HAP-1 (cell line): ENCODE data around the gene OTOG.

ENCODE experiments used
- DNase-seq, 2 experiments: peaks; one replicate each; pipeline ENCODE4 v3.0.0-alpha.2; 2016 to 2020; ENCODE audit warnings: low spot score in 2 of 2
- H3K27me3 ChIP-seq: fragments of 250-450 bp; sonication (Bioruptor Pico); 2 replicates; pipeline ENCODE4 v1.5.1; 2020; ENCODE audit warnings: low read depth, mild to moderate bottlenecking, moderate library complexity
- H3K36me3 ChIP-seq: fragments of 250-450 bp; sonication (Bioruptor Pico); replicated peaks from 2 replicates; pipeline ENCODE4 v1.5.1; 2020; ENCODE audit warnings: mild to moderate bottlenecking
- H3K4me1 ChIP-seq: fragments of 250-450 bp; sonication (Bioruptor Pico); 2 replicates; pipeline ENCODE4 v1.5.1; 2020; ENCODE audit warnings: mild to moderate bottlenecking
- H3K4me3 ChIP-seq: fragments of 250-450 bp; sonication (Bioruptor Pico); 2 replicates; pipeline ENCODE4 v1.5.1; 2020; ENCODE audit warnings: mild to moderate bottlenecking, moderate library complexity
- H3K9me3 ChIP-seq: fragments of 250-450 bp; sonication (Bioruptor Pico); 2 replicates; pipeline ENCODE4 v1.5.1; 2020; ENCODE audit warnings: mild to moderate bottlenecking, moderate library complexity
- in situ Hi-C: fragments of 300-500 bp; cut with MboI; formaldehyde crosslinking; loops from 3 replicates; pipeline ENCODE4 v1.14.3; 2020; ENCODE audit warnings: low sequenced_read_pairs, inconsistent platforms, mixed read lengths

The OTOG gene

DNA sequence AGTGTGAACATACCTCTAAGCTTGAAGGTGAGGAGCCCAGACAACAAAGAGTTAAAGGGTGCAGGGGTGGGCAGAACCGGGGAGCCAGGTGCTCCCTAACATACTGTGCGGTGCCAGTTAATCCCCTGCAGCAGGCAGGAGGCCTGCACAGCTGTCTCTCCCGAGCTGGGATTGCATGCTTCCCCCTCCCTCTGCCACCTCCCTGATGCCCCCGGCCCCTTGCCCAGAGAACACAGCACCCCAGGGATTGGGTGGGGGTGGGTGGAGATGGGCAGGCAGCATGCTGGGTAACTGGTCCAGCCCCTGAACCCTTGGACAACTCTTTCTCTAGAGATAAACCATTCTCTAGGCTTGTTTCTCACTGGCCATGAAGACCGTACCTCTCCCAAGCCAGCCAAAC lies 104.6 kb downstream of the OTOG start:
- in situ Hi-C loops, result no loop called here
- H3K4me3 ChIP-seq, result no peak overlapping the region
- no peaks in the 10 kb centered on the region for H3K36me3 ChIP-seq
- no peak for DNase-seq
- H3K9me3 ChIP-seq, result 0 out of 2 replicates have a peak, but pooled peaks cover 7% of the 10 kb centered on the region
- no peaks in the 10 kb centered on the region; the same call in none of the 2 replicates for H3K4me1 ChIP-seq
- no peaks in the 10 kb centered on the region; the same call in 1 of the 2 replicates for H3K27me3 ChIP-seq

- DNase-seq, result no peak
- H3K27me3 ChIP-seq, result no peaks in the 10 kb centered on the region; the same call in 1 of the 2 replicates
- no peaks in the 10 kb centered on the region; the same call in none of the 2 replicates for H3K4me1 ChIP-seq
- in situ Hi-C loops, result no loop called here
- H3K9me3 ChIP-seq, result 0 out of 2 replicates have a peak, but pooled peaks cover 7% of the 10 kb centered on the region
- H3K4me3 ChIP-seq, result no peak overlapping the region
- no peaks in the 10 kb centered on the region for H3K36me3 ChIP-seq
Observed at GRCh38 chr11:17652556-17652955, 105.5 kb downstream of the OTOG start.

DNA sequence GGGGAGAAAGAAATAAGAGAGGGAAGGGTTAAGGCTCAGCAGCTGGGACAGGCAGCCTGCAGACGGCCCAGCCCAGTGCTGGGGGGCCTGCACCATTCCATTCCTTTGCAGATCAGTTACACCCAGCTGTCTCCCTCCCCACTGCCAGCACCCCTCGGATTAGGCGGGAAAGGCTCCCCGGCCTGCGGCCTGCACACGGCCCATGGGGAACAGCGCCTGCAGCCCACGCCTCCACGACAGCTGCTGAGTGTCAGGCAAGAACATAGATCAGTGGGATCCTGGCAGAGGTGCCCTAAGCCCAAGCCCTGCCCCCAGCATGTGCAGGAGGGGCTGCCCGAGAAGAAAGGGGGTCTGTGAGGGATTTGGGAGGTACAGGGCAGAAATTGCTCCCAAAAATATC lies 106.6 kb downstream of the OTOG start:
- in situ Hi-C loops, result no loop called here
- H3K9me3 ChIP-seq, result 0 out of 2 replicates have a peak, but pooled peaks cover 4% of the 10 kb centered on the region
- DNase-seq, result no peak
- no peak overlapping the region for H3K4me3 ChIP-seq
- no peaks in the 10 kb centered on the region for H3K36me3 ChIP-seq
- no peaks in the 10 kb centered on the region; the same call in 1 of the 2 replicates for H3K27me3 ChIP-seq
- H3K4me1 ChIP-seq, result no peaks in the 10 kb centered on the region; the same call in none of the 2 replicates

- no peak for DNase-seq
- in situ Hi-C loops, result no loop called here
Observed at GRCh38 chr11:17655682-17656081, 108.6 kb downstream of the OTOG start.

GRCh38 chr11:17658211-17658610 lies 111.2 kb downstream of the OTOG start:
- H3K36me3 ChIP-seq, result no peaks in the 10 kb centered on the region
- H3K4me1 ChIP-seq, result no peaks in the 10 kb centered on the region
- in situ Hi-C loops, result no loop called here
- no peaks in the 10 kb centered on the region; the same call in 1 of the 2 replicates for H3K27me3 ChIP-seq
- 0 out of 2 replicates have a peak, but pooled peaks cover 4% of the 10 kb centered on the region for H3K9me3 ChIP-seq
- DNase-seq, result no peak
- no peak overlapping the region for H3K4me3 ChIP-seq

More at GRCh38 chr11:17655682-17656081, 108.6 kb downstream of the OTOG start:
- H3K36me3 ChIP-seq, result no peaks in the 10 kb centered on the region
- no peaks in the 10 kb centered on the region; the same call in 1 of the 2 replicates for H3K4me1 ChIP-seq
- no peaks in the 10 kb centered on the region; the same call in 1 of the 2 replicates for H3K27me3 ChIP-seq
- H3K4me3 ChIP-seq, result no peak overlapping the region
- 0 out of 2 replicates have a peak, but pooled peaks cover 4% of the 10 kb centered on the region for H3K9me3 ChIP-seq

GRCh38 chr11:17668166-17668565 lies 121.1 kb downstream of the OTOG start:
- H3K27me3 ChIP-seq, result peaks cover 4% of the 10 kb centered on the region; the same call in 1 of the 2 replicates
- no peaks in the 10 kb centered on the region for H3K36me3 ChIP-seq
- in situ Hi-C loops, result no loop called here
- H3K4me1 ChIP-seq, result no peaks in the 10 kb centered on the region
- H3K4me3 ChIP-seq, result no peak overlapping the region
- no peaks in the 10 kb centered on the region for H3K9me3 ChIP-seq
- no peak for DNase-seq

GRCh38 chr11:17672469-17672868 lies 125.4 kb downstream of the OTOG start:
- Histone ChIP-seq H3K9me3 (0 out of 2 replicates have a peak, but pooled peaks cover 2% of the 10 kb centered on the region), H3K4me3 (no peak overlapping the region), H3K4me1 (no peaks in the 10 kb centered on the region), H3K27me3 (peaks cover 5% of the 10 kb centered on the region), H3K36me3 (no peaks in the 10 kb centered on the region)
- no peak for DNase-seq
- in situ Hi-C loops, result no loop called here

DNA sequence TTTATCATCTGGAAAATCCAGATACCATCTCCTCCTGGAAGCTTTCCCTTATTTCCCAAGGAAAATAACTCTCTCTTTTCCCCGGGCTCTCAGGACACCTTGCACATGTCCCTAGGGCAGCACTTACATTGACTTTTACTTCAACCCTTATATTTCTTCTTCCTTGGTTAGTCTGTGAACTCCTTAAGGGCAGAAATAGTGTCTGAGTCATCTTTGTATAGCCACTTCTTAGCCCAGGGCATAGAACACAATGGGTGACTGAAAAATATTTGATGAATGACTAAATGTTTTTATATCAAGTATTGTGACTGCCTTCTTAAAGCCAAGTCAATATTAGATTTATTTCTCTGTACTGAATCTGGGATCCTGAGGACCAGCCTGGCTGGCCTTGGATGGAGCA lies 126.9 kb downstream of the OTOG start:
- in situ Hi-C loops, result no loop called here
- DNase-seq, result no peak
- Histone ChIP-seq H3K4me1 (no peaks in the 10 kb centered on the region), H3K9me3 (0 out of 2 replicates have a peak, but pooled peaks cover 3% of the 10 kb centered on the region), H3K27me3 (peaks cover 12% of the 10 kb centered on the region), H3K4me3 (no peak overlapping the region), H3K36me3 (no peaks in the 10 kb centered on the region)

GRCh38 chr11:17682848-17683247 lies 135.8 kb downstream of the OTOG start:
- in situ Hi-C loops, result no loop called here
- Histone ChIP-seq H3K9me3 (no peaks in the 10 kb centered on the region), H3K4me1 (no peaks in the 10 kb centered on the region), H3K36me3 (no peaks in the 10 kb centered on the region), H3K4me3 (no peak overlapping the region), H3K27me3 (peaks cover 45% of the 10 kb centered on the region)
- no peak for DNase-seq

GRCh38 chr11:17683377-17684161 lies 136.5 kb downstream of the OTOG start:
- DNase-seq, result no peak
- H3K36me3 ChIP-seq, result no peaks in the 10 kb centered on the region
- no peaks in the 10 kb centered on the region for H3K9me3 ChIP-seq
- peaks cover 44% of the 10 kb centered on the region for H3K27me3 ChIP-seq
- H3K4me3 ChIP-seq, result no peak overlapping the region
- H3K4me1 ChIP-seq, result no peaks in the 10 kb centered on the region
- in situ Hi-C loops, result no loop called here

DNA sequence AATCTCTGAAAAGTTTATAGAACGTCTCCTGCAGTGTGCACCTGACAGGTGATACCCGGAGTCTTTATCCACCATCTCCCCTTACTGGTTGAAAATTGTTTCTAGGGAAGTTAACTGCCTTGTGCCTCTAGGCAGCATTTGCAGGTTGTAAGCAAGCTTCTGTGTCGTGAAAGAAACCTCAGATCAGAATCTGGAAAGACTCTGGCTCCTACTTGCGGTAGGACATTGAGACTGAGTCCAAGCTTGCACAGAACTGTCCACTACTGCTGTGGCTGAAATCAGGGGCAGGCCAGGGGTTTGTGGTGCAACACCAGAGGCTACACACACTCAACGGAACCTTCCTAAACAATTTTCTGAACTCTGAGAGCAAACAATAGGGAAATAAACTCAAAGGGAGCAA lies 137.5 kb downstream of the OTOG start:
- Histone ChIP-seq H3K4me1 (no peaks in the 10 kb centered on the region), H3K4me3 (no peak overlapping the region), H3K9me3 (no peaks in the 10 kb centered on the region), H3K27me3 (peaks cover 38% of the 10 kb centered on the region), H3K36me3 (no peaks in the 10 kb centered on the region)
- in situ Hi-C loops, result no loop called here
- DNase-seq, result no peak

DNA sequence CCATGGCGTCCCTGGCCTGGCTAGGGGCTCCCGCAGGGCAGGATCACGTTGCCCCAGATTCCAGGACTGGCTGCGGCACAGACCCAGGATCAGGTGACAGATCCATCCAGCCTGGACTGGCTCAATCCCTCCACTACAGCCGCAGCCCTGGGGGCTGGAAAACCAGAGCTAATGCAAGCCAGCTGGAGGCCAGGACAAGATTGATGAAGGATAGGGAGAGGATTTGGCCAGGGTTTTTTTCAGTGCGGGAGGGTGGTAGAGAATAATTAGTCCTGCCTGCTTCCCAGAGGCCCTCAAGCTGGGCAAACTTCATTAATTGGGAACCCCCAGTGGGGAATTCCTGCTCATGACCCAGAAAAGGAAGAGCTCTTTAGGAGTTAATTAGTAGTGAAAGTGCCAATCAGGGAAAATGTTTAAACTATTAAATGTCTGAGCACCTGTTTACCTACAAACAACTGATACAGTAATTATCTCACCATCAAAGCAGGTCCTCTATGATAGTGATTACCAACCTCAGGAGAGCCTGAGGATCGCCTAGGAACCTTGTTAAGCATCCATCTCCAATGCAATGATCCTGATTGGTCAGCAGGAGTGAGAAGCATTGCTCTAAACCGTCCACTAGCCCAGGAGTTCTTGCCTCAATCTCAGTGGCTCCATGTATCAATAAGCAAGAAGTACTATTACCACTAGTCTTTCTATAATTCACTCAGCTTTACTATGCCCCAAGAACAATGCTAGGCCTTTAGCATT lies 139.3 kb downstream of the OTOG start:
- no peaks in the 10 kb centered on the region for H3K36me3 ChIP-seq
- no peaks in the 10 kb centered on the region for H3K9me3 ChIP-seq
- H3K4me1 ChIP-seq, result no peaks in the 10 kb centered on the region
- no peak for DNase-seq
- H3K4me3 ChIP-seq, result no peak overlapping the region
- in situ Hi-C loops, result no loop called here
- peaks cover 30% of the 10 kb centered on the region for H3K27me3 ChIP-seq

- no peaks in the 10 kb centered on the region for H3K36me3 ChIP-seq
- DNase-seq, result no peak
- peaks cover 20% of the 10 kb centered on the region; the same call in 1 of the 2 replicates for H3K27me3 ChIP-seq
- H3K4me1 ChIP-seq, result no peaks in the 10 kb centered on the region
- H3K4me3 ChIP-seq, result no peak overlapping the region
- H3K9me3 ChIP-seq, result no peaks in the 10 kb centered on the region
- in situ Hi-C loops, result no loop called here
Observed at GRCh38 chr11:17687946-17688670, 141.0 kb downstream of the OTOG start.
